Fibroblast of lung (primary cell): Measurements from ENCODE around the gene TENM3. TPM values are rescaled to one million over a fixed set of nuclear protein-coding genes. Genes with fewer than 3 reads are reported as not detected.

Experiments
- DNase-seq, 2 donors: peaks; one replicate each; pipeline versions ENCODE4 v3.0.0 to v3.0.0-alpha.2; 2010; ENCODE audit warnings: low read depth in 2 of 2
- H2AFZ ChIP-seq: 2 replicates; pipeline ENCODE4 v1.5.1; 2012; ENCODE audit warnings: low read length, control low read depth, inconsistent platforms
- H3K27ac ChIP-seq: 2 replicates; pipeline ENCODE4 v1.5.1; 2011; ENCODE audit warnings: low read length, control low read depth; ENCODE audit not compliant: insufficient read depth
- H3K27me3 ChIP-seq: 2 replicates; pipeline ENCODE4 v1.5.1; 2011; ENCODE audit warnings: mild to moderate bottlenecking, low read length; ENCODE audit not compliant: control insufficient read depth, insufficient read depth
- H3K36me3 ChIP-seq: 2 replicates; pipeline ENCODE4 v1.5.1; 2011; ENCODE audit warnings: low read length; ENCODE audit not compliant: control insufficient read depth, insufficient read depth
- H3K4me1 ChIP-seq: 2 replicates; pipeline ENCODE4 v1.5.1; 2011; ENCODE audit warnings: low read length; ENCODE audit not compliant: control insufficient read depth, insufficient read depth; ENCODE audit errors: extremely low read depth
- H3K4me2 ChIP-seq: 2 replicates; pipeline ENCODE4 v1.5.1; 2011; ENCODE audit warnings: low read length, control low read depth; ENCODE audit not compliant: insufficient read depth; ENCODE audit errors: extremely low read depth
- H3K4me3 ChIP-seq, 4 experiments: fragments of 200-600 bp in 1 of 4; sonication (generic) in 1 of 4; replicated peaks in 1 of 4; 2 replicates each; pipeline ENCODE4 v1.5.1; 2011 to 2016; ENCODE audit warnings: low read length in 4 of 4, low read depth in 3 of 4, mild to moderate bottlenecking in 3 of 4, control low read depth in 2 of 4, inconsistent platforms in 1 of 4, mixed read lengths in 1 of 4; ENCODE audit not compliant: insufficient read depth in 1 of 4; ENCODE audit errors: control extremely low read depth in 1 of 4
- H3K79me2 ChIP-seq: 2 replicates; pipeline ENCODE4 v1.5.1; 2012; ENCODE audit warnings: mild to moderate bottlenecking, low read length, inconsistent platforms; ENCODE audit not compliant: control insufficient read depth, insufficient read depth
- H3K9ac ChIP-seq: 2 replicates; pipeline ENCODE4 v1.5.1; 2011; ENCODE audit warnings: mild to moderate bottlenecking, low read length, control low read depth; ENCODE audit not compliant: insufficient read depth
- H3K9me3 ChIP-seq: 2 replicates; pipeline ENCODE4 v1.5.1; 2012; ENCODE audit warnings: low read depth, low read length; ENCODE audit not compliant: control insufficient read depth, insufficient read depth
- H4K20me1 ChIP-seq: 2 replicates; pipeline ENCODE4 v1.5.1; 2011; ENCODE audit warnings: low read length; ENCODE audit not compliant: control insufficient read depth, insufficient read depth; ENCODE audit errors: extremely low read depth
- CTCF ChIP-seq, 2 donors: IDR thresholded peaks in 1 of 2; conservative IDR thresholded peaks in 1 of 2; 1 replicate in 1 of 2; 2 replicates in 1 of 2; pipeline ENCODE4 v1.5.1; 2011 to 2012; ENCODE audit warnings: low read length in 2 of 2, control low read depth in 1 of 2, inconsistent platforms in 1 of 2, low read depth in 1 of 2, mild to moderate bottlenecking in 1 of 2
- EZH2 ChIP-seq: IDR thresholded peaks from 2 replicates; pipeline ENCODE4 v1.5.1; 2012; ENCODE audit warnings: low read length, control low read depth, mild to moderate bottlenecking; ENCODE audit errors: missing control alignments
- polyA plus RNA-seq, 2 donors: library from polyadenylated mRNA; depleted of rRNA in 1 of 2; stranded (reverse) in 1 of 2; unstranded in 1 of 2; fragments of >200 nt; gene quantifications; 2 replicates each; pipeline ENCODE4 v1.2.1, GENCODE V29; 2011 to 2012; ENCODE audit warnings: missing spikeins in 1 of 2
- total RNA-seq: library from RNA; depleted of rRNA; stranded (reverse); fragments of >200 nt; gene quantifications from 2 replicates; pipeline ENCODE4 v1.2.1, GENCODE V29; 2014

The TENM3 gene
- total and polyA plus RNA-seq, 2 donors (not counting 1 experiment from before 2014, with no cell fraction given): 2.7 to 3.6 TPM

- no peak for TF ChIP-seq CTCF (conservative IDR thresholded peaks at IDR 0.05 in 1 of 2, IDR thresholded peaks at IDR 0.05 in 1 of 2; ENCODE audit: low read depth in 1 of 2, low read length in 2 of 2)
- TF ChIP-seq EZH2: no peak
- Histone ChIP-seq H3K4me2 (no peak overlapping the region), H3K4me1 (no peaks in the 10 kb centered on the region), H3K79me2 (no peaks in the 10 kb centered on the region), H4K20me1 (no peaks in the 10 kb centered on the region), H3K27me3 (no peaks in the 10 kb centered on the region), H3K27ac (no peak overlapping the region), H3K9me3 (no peaks in the 10 kb centered on the region), H2AFZ (no peak overlapping the region), H3K9ac (no peak overlapping the region), H3K36me3 (no peaks in the 10 kb centered on the region), H3K4me3 (no peak overlapping the region)
- no peak for DNase-seq
These were observed 37.9 kb upstream of the TENM3 start for GRCh38 chr4:182205306-182205705.

DNA sequence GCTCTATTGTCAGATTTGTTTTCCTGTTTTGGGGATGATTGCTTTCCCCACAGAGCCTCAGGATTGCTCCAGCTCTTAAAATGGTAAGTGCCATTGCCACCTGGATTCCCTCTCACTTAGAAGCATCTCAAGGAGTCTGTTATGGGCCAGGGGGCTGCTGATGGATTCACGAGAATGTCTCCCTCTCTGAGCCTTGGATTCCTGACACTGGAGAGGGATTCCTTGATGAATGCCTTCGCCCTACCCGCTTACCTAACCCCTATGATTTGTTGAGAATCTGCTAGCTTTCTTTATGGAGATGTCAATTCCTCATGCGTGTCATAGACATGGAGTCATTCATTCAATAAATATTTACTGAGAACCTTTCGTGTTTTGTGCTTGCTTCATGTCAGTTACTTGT is 36.9 kb upstream of the TENM3 start:
- no peak for TF ChIP-seq CTCF (conservative IDR thresholded peaks at IDR 0.05 in 1 of 2, IDR thresholded peaks at IDR 0.05 in 1 of 2; ENCODE audit: low read depth in 1 of 2, low read length in 2 of 2)
- Histone ChIP-seq H2AFZ (no peak overlapping the region), H3K79me2 (no peaks in the 10 kb centered on the region), H3K4me3 (no peak overlapping the region), H3K9ac (no peak overlapping the region), H4K20me1 (no peaks in the 10 kb centered on the region), H3K27me3 (no peaks in the 10 kb centered on the region), H3K4me2 (no peak overlapping the region), H3K4me1 (no peaks in the 10 kb centered on the region), H3K27ac (no peak overlapping the region), H3K36me3 (no peaks in the 10 kb centered on the region), H3K9me3 (no peaks in the 10 kb centered on the region)
- DNase-seq: no peak

DNA sequence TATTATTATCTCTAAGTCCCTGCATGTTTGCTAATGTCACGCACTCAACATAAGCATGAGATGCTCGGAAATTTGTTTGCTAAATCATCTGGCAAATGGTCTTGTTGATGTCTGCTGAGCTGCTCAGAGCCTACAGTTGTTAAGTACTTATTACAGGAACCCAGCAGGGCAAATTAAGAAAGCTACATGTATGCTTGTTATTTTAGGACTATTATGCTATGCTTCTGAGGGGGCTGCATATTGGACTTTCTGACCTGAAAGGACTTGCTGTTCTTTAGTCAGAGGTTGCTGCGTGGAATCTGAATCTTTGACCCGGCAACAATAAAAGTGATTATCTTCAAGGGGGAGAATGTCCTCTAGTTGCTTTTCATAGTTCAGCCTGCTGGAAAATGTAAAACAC is 36.3 kb upstream of the TENM3 start:
- no peak overlapping the region for H2AFZ ChIP-seq
- no peak overlapping the region for H3K4me2 ChIP-seq
- no peaks in the 10 kb centered on the region for H3K36me3 ChIP-seq
- H3K4me1 ChIP-seq: no peaks in the 10 kb centered on the region
- TF ChIP-seq CTCF (conservative IDR thresholded peaks at IDR 0.05 in 1 of 2, IDR thresholded peaks at IDR 0.05 in 1 of 2; ENCODE audit: low read depth in 1 of 2, low read length in 2 of 2): no peak
- no peak for TF ChIP-seq EZH2
- H3K79me2 ChIP-seq: no peaks in the 10 kb centered on the region
- no peaks in the 10 kb centered on the region for H3K27me3 ChIP-seq
- no peaks in the 10 kb centered on the region for H3K9me3 ChIP-seq
- DNase-seq: peak; percentile 22 to 44
- H4K20me1 ChIP-seq: no peaks in the 10 kb centered on the region
- no peak overlapping the region for H3K9ac ChIP-seq
- no peak overlapping the region for H3K27ac ChIP-seq
- no peak overlapping the region for H3K4me3 ChIP-seq
